K562 (cell line): ENCODE results near the gene RAB1B. TPM values are rescaled to one million over a fixed set of nuclear protein-coding genes. Genes with fewer than 3 reads are reported as not detected.

Experiments used
- BCL6 ChIP-seq: fragments of 250-450 bp; sonication (Bioruptor Pico); IDR thresholded peaks from 2 replicates; pipeline ENCODE4 v1.4.0; 2020
- CBX2 ChIP-seq: fragments of 200-600 bp; sonication (generic); IDR thresholded peaks from one replicate; pipeline ENCODE4 v1.6.1; 2012; ENCODE audit warnings: mild to moderate bottlenecking, low read length, inconsistent platforms; ENCODE audit not compliant: insufficient read depth, poor library complexity, severe bottlenecking
- KLF6 ChIP-seq: fragments of 250-450 bp; sonication (Bioruptor Pico); IDR thresholded peaks from 2 replicates; pipeline ENCODE4 v1.4.0; 2020; ENCODE audit warnings: mild to moderate bottlenecking, moderate library complexity, borderline replicate concordance
- PHF21A ChIP-seq: fragments of 450-650 bp; IDR thresholded peaks from 2 replicates; pipeline ENCODE4 v1.6.1; 2017; ENCODE audit warnings: low read depth, borderline replicate concordance
- STAT5B ChIP-seq: fragments of 250-450 bp; sonication (Bioruptor Pico); IDR thresholded peaks from 2 replicates; pipeline ENCODE4 v1.8.0; 2021; ENCODE audit warnings: mild to moderate bottlenecking, inconsistent platforms
- ZNF23 ChIP-seq: fragments of 250-450 bp; sonication (Bioruptor Pico); IDR thresholded peaks from 2 replicates; pipeline ENCODE4 v1.4.0; 2020; ENCODE audit warnings: mild to moderate bottlenecking
- ZNF764 ChIP-seq: fragments of 250-450 bp; sonication (Bioruptor Pico); IDR thresholded peaks from 2 replicates; pipeline ENCODE4 v1.4.0; 2020; ENCODE audit warnings: low read depth, mild to moderate bottlenecking, moderate library complexity
- polyA plus RNA-seq, 8 experiments: library from polyadenylated mRNA; depleted of rRNA in 4 of 8; stranded (reverse) in 5 of 8; unstranded in 3 of 8; fragments of >200 nt; fragmentation: Nextera tagmentation in 2 of 8; fragmentation: Illumina TruSeq in 1 of 8; extraction: Ambion mirVana in 2 of 8; extraction: Trizol in 1 of 8; gene quantifications; 2 replicates each; pipeline versions ENCODE4 v1.2.1 to v1.2.3, GENCODE V29; 2011 to 2014; ENCODE audit warnings: inconsistent platforms in 1 of 8, missing spikeins in 1 of 8
- total RNA-seq, 7 experiments: library from RNA; depleted of rRNA in 6 of 7; stranded (reverse); fragments of >200 nt in 6 of 7; fragmentation: Illumina TruSeq in 2 of 7; extraction: Trizol in 2 of 7; gene quantifications; 2 replicates each; pipeline versions ENCODE4 v1.2.1 to v1.2.3, GENCODE V29; 2011 to 2021; ENCODE audit warnings: low replicate concordance in 1 of 7
- TF ChIP-seq, protein P1 (sequence below): IDR thresholded peaks from 2 replicates; pipeline ENCODE4 v1.6.1; 2011; ENCODE audit warnings: borderline replicate concordance, low read depth, mild to moderate bottlenecking, moderate library complexity, low read length; ENCODE audit not compliant: insufficient read depth, poor library complexity, severe bottlenecking
- TF ChIP-seq, protein P2 (sequence below): sonication (generic); formaldehyde crosslinking; IDR thresholded peaks from 2 replicates; pipeline ENCODE4 v1.8.1; 2023; ENCODE audit warnings: mild to moderate bottlenecking, missing genetic modification reagents
- TF ChIP-seq, protein P3 (sequence below), 3 experiments: IDR thresholded peaks in 2 of 3; conservative IDR thresholded peaks in 1 of 3; 2 replicates each; pipeline ENCODE4 v1.5.1; 2011 to 2012; ENCODE audit warnings: low read length in 3 of 3, mild to moderate bottlenecking in 3 of 3, control low read depth in 2 of 3, improper control_type of control experiment in 1 of 3, inconsistent platforms in 1 of 3, low read depth in 1 of 3, mixed read lengths in 1 of 3, moderate library complexity in 1 of 3; ENCODE audit not compliant: insufficient read depth in 2 of 3
- TF ChIP-seq, protein P4 (sequence below): sonication (generic); formaldehyde crosslinking; IDR thresholded peaks from 2 replicates; pipeline ENCODE4 v1.8.0; 2022; ENCODE audit warnings: mild to moderate bottlenecking, missing genetic modification reagents

RAB1B gene
- total and polyA plus RNA-seq, 9 of the 15 experiments (the other 6 are each of a cell fraction or from before 2014, with no cell fraction given) = 5.6 to 146 (median 98.6) TPM

DNA sequence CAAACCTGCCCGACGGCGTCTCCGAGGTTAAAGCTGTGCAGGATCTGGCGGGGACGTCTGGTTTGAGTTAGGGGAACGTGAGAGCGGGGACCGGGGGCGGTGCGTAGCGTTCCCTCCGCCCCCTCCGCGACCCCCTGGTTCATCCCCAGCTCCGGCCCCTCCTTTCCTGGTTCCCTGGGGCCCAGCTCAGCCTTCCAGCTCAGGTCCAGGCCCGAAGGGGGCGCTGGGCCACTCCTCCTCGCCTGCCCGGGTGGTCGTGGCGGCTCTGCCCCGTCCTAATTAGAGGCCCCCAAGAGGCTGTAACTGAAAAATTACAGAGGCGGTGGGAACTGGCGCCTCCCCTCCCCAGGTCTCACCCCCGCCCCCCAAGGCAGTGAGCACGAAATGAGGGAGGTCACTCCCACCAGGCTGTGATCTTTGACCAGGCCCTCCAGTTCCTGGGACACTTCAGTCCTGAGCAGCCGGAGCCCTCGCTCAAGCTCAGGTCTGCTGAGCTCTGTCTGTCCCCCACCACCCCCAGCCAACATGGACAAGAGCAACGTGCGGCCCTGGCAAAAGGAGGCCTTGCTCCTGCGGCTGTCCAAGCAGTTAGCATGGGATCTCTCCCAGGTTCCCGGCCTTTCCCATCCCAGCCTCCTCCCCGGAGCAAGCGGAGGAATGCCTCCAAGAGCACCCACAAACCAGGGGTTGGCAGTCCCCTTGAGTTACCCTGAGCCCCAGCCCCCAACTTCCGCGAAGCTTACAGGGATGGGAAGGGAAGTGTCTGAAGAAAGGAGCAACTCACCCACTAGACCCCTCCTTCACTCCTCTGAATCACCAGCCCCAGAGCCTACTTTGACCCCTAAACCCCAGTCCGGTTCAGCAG is 45.1 kb downstream of the RAB1B start (continued):
- TF ChIP-seq, protein P1, sequence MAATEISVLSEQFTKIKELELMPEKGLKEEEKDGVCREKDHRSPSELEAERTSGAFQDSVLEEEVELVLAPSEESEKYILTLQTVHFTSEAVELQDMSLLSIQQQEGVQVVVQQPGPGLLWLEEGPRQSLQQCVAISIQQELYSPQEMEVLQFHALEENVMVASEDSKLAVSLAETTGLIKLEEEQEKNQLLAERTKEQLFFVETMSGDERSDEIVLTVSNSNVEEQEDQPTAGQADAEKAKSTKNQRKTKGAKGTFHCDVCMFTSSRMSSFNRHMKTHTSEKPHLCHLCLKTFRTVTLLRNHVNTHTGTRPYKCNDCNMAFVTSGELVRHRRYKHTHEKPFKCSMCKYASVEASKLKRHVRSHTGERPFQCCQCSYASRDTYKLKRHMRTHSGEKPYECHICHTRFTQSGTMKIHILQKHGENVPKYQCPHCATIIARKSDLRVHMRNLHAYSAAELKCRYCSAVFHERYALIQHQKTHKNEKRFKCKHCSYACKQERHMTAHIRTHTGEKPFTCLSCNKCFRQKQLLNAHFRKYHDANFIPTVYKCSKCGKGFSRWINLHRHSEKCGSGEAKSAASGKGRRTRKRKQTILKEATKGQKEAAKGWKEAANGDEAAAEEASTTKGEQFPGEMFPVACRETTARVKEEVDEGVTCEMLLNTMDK = peak; percentile 12
- TF ChIP-seq, protein P2, sequence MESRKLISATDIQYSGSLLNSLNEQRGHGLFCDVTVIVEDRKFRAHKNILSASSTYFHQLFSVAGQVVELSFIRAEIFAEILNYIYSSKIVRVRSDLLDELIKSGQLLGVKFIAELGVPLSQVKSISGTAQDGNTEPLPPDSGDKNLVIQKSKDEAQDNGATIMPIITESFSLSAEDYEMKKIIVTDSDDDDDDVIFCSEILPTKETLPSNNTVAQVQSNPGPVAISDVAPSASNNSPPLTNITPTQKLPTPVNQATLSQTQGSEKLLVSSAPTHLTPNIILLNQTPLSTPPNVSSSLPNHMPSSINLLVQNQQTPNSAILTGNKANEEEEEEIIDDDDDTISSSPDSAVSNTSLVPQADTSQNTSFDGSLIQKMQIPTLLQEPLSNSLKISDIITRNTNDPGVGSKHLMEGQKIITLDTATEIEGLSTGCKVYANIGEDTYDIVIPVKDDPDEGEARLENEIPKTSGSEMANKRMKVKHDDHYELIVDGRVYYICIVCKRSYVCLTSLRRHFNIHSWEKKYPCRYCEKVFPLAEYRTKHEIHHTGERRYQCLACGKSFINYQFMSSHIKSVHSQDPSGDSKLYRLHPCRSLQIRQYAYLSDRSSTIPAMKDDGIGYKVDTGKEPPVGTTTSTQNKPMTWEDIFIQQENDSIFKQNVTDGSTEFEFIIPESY (CRISPR knock-in tag) = peak; percentile 56; the same call in 1 of the 2 replicates
- TF ChIP-seq ZNF23 (CRISPR knock-in tag) (no peak), ZNF764 (CRISPR knock-in tag) (no peak), STAT5B (CRISPR knock-in tag) (no peak), KLF6 (CRISPR knock-in tag) (no peak), CBX2 (no peak), BCL6 (CRISPR knock-in tag) (no peak), PHF21A (no peak)
- TF ChIP-seq, protein P3, sequence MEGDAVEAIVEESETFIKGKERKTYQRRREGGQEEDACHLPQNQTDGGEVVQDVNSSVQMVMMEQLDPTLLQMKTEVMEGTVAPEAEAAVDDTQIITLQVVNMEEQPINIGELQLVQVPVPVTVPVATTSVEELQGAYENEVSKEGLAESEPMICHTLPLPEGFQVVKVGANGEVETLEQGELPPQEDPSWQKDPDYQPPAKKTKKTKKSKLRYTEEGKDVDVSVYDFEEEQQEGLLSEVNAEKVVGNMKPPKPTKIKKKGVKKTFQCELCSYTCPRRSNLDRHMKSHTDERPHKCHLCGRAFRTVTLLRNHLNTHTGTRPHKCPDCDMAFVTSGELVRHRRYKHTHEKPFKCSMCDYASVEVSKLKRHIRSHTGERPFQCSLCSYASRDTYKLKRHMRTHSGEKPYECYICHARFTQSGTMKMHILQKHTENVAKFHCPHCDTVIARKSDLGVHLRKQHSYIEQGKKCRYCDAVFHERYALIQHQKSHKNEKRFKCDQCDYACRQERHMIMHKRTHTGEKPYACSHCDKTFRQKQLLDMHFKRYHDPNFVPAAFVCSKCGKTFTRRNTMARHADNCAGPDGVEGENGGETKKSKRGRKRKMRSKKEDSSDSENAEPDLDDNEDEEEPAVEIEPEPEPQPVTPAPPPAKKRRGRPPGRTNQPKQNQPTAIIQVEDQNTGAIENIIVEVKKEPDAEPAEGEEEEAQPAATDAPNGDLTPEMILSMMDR (IDR thresholded peaks at IDR 0.05 in 2 of 3, conservative IDR thresholded peaks at IDR 0.05 in 1 of 3; ENCODE audit: insufficient read depth in 2 of 3, low read depth in 1 of 3, low read length in 3 of 3) = peak in 2 of 3 experiments; percentile 2 to 26; a peak in 1 of 6 replicates
- TF ChIP-seq, protein P4, sequence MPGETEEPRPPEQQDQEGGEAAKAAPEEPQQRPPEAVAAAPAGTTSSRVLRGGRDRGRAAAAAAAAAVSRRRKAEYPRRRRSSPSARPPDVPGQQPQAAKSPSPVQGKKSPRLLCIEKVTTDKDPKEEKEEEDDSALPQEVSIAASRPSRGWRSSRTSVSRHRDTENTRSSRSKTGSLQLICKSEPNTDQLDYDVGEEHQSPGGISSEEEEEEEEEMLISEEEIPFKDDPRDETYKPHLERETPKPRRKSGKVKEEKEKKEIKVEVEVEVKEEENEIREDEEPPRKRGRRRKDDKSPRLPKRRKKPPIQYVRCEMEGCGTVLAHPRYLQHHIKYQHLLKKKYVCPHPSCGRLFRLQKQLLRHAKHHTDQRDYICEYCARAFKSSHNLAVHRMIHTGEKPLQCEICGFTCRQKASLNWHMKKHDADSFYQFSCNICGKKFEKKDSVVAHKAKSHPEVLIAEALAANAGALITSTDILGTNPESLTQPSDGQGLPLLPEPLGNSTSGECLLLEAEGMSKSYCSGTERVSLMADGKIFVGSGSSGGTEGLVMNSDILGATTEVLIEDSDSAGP (CRISPR knock-in tag) = no peak
- TF ChIP-seq, all 486 proteins: peak for 6
